Epithelial cell of prostate (primary cell): ENCODE results near the gene CASP2.
A peak's percentile ranks its signal among the peaks of the same experiment; 100 is the strongest.

Experiments used
- DNase-seq: peaks from one replicate; pipeline ENCODE4 v3.0.0-alpha.2; 2011; ENCODE audit warnings: low read depth, low spot score
- H3K27ac ChIP-seq: fragments of 450-650 bp; 2 replicates; pipeline ENCODE4 v1.5.1; 2017; ENCODE audit warnings: mild to moderate bottlenecking

CASP2 gene

DNA sequence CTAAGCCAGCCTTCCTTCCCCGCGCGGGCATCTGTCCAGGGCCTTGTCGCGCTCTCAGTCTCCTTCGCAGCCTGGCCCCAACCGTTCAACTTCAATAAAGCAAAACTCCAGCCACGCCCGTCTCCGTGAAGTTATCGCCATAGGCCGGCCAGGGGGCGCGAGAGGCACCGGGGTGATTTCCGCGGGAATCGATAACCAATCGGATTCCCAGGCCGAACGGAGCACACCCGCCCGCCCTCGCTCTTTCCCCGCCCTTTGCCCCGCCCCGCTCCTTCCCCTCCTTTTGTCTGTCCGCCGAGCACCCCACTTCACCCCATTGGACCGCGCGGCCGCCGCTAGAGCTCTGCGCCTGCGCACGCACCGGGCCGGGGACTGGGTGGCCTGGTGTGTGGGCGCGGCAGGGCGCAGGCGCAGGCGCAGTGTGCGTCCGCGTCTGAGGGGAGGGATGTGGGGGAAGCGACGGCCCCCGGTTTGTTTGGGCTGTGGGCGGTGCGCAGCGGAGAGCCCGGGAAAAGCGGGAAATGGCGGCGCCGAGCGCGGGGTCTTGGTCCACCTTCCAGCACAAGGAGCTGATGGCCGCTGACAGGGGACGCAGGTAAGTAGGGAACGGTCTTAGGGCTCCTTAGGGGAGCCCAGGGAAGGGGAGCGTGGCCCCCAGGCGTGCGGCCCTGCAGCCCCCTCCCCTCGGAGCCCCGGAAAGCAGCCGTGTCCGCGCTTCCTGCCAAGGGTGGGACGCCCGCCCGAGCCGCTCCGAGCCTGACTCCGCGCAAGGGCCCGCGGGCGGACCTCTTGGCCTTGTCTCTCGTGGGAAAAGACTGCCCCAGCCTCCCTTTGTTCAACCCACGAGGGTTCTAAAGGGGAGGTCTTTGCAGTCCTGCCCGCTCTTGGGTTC lies at the start of gene CASP2:
Gene CASP2, plus strand, starts transcription at position 417 of the 892 bp plus-strand sequence. Its CDS starts 105 bp downstream, at position 522.
- peak within 1 kb of the TSS; percentile 69 for H3K27ac ChIP-seq
- DNase-seq: peak; percentile 70

GRCh38 chr7:143239813-143240212 lies 48.3 kb upstream of the CASP2 start:
- H3K27ac ChIP-seq: no peak overlapping the region
- DNase-seq: no peak

- H3K27ac ChIP-seq: no peak overlapping the region
- DNase-seq: no peak
Measured at GRCh38 chr7:143240291-143241168, 47.6 kb upstream of the CASP2 start.

DNA sequence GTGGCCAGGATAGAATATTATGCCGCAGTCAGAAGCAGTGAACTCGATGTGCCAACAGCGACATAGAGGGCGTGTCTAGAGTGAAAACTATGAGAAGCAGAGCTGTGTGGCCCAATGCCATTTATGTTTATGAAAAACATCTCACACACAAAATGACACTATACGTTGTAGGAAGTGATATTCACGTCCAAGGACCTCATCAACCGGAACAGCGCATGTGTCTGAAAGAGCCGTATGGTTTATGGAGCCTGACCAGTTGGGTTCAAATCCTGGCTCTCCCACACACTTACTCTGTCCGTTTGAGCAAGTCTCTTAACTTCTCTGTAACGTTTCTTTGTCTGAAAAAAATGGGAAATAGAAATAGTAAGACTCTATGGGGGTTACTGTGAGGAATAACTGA lies 45.8 kb upstream of the CASP2 start:
- no peak for DNase-seq
- H3K27ac ChIP-seq: no peak overlapping the region

- DNase-seq: no peak
Measured at GRCh38 chr7:143243111-143243510, 45.0 kb upstream of the CASP2 start.

DNA sequence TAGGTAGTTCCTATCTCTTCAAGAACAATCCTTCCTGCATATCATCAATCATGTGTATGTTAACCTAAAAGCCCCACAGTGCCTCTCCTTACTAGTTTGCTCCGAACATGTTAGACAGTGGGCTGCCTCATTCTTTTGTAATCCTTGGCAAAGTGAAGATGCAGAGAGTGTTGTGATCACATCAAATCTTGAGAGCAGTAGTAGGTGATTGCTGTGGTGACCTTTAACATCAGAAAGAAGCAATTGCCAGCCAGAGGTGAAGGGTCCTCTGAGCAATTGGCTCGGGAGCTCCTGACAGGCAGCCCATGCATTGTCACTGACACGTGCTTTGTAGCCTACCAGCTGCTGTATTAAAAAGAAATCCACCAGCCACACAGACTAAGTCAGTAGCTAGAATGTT lies 44.5 kb upstream of the CASP2 start:
- DNase-seq: no peak
- no peak overlapping the region for H3K27ac ChIP-seq

More at GRCh38 chr7:143243111-143243510, 45.0 kb upstream of the CASP2 start:
- no peak overlapping the region for H3K27ac ChIP-seq

DNA sequence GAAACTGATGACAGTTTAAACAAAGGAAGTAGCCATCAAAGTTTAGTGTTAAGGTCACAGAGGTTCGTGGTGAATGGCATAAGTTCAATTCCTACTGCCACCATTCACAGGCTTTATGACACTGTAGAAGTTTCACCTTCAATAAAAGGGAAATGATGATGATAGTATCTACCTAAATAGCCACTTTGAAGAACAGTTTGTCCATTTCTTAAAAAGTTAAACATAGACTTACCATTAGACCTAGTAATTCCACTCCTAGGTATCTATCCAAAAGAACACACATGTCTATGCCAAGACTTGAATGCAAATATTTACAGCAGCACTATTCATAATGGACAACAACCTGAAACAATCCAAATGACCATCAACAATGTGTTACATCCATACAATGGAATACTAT lies 43.8 kb upstream of the CASP2 start:
- DNase-seq: no peak
- no peak overlapping the region for H3K27ac ChIP-seq

GRCh38 chr7:143245123-143245522 lies 43.0 kb upstream of the CASP2 start:
- DNase-seq: peak; percentile 58
- peak overlapping the region; percentile 65 for H3K27ac ChIP-seq

- DNase-seq: no peak
- H3K27ac ChIP-seq: no peak overlapping the region
Measured at GRCh38 chr7:143247372-143247771, 40.8 kb upstream of the CASP2 start.

GRCh38 chr7:143248761-143249354 lies 39.3 kb upstream of the CASP2 start:
- no peak for DNase-seq
- H3K27ac ChIP-seq: no peak overlapping the region

DNA sequence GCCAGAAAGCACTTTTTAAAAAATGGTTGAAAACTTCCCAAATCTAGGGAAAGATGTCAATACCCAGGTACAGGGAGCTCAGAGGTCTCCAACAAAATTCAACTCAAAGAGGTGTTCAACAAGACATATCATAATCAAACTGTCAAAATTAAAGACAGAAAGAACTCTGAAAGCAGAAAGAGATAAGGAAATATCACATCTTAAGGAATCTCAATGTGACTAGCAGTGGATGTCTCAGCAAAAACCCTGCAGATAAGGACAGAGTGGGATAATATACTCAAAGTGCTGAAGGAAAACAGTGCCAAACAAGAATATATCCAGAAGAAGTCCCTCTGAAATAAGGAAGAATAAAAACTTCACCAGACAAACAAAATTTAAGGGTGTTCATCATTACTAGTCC lies 38.0 kb upstream of the CASP2 start:
- DNase-seq: no peak
- no peak overlapping the region for H3K27ac ChIP-seq

- no peak overlapping the region for H3K27ac ChIP-seq
- DNase-seq: no peak
Measured at GRCh38 chr7:143250822-143251221, 37.3 kb upstream of the CASP2 start.

DNA sequence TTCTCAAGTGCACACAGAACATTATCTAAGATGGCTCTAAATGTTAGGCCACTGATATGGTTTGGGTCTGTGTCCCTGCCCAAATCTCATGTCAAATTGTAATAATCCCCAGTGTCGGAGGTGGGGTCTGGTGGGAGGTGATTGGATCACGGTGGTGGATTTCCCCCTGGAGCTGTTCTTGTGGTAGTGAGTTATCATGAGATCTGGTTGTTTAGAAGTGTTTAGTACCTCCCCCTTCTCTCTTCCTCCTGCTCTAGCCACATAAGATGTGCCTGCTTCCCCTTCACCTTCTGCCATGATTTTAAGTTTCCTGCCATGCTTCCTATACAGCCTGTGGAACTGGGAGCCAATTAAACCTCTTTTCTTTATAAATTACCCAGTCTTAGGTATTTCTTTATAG lies 36.1 kb upstream of the CASP2 start:
- DNase-seq: no peak
- no peak overlapping the region for H3K27ac ChIP-seq

GRCh38 chr7:143255564-143255963 lies 32.6 kb upstream of the CASP2 start:
- no peak for DNase-seq
- H3K27ac ChIP-seq: no peak overlapping the region

DNA sequence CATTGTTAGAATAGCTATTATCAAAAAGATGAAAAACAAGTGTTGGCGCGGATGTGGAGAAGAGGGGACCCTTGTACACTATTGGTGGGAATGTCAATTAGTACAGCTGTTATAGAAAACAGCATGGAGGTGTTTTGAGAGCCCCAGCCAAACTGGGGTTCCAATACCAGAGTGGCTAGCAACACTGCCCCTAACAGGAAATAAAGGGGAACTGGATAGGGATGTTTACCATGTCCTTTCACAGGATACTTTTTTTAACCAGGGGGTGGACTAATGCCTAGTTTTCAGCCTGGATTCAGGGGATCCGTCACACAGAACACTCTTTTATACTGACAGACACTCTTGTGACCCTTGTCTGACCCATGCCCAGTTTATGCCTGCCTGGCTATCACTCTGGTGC lies 31.8 kb upstream of the CASP2 start:
- DNase-seq: no peak
- H3K27ac ChIP-seq: no peak overlapping the region

- DNase-seq: no peak
- no peak overlapping the region for H3K27ac ChIP-seq
Measured at GRCh38 chr7:143256932-143257331, 31.2 kb upstream of the CASP2 start.

DNA sequence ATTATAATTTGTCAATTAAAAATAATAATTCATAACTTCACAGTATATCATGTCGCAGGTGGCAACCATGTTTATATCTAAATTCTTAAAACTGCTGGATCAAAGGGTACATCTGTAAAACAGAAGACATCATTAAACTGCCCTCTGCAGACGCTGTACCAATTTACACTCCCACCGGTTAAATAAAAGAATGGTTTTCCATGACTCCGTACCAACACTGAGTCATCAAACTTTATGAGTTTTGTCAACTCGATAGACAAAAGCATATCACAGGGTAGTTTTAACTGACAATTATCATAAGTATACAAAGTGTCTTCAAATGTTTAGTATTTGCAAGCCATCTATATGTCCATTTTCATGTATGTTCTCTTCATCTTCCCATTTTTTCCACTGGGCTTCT lies 30.6 kb upstream of the CASP2 start:
- no peak overlapping the region for H3K27ac ChIP-seq
- no peak for DNase-seq

DNA sequence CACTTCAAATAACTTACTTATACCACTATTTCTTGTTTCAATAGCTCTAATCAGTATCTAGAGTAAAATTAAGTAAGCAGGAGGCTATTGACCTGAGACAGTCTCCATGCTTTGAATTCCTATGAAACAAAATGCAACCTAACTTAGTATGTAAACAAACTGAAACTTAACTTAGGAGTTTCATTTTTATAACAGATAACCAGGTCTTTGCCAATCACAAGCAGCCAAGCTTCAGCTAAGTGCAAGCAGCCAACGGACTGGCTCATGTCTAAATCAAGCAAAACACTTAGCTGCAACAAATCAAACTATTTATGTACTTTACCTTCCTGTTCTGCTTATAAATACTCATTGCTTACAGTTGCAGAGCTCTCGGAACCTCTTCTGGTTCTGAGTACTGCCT lies 29.3 kb upstream of the CASP2 start:
- DNase-seq: no peak
- H3K27ac ChIP-seq: no peak overlapping the region

- no peak overlapping the region for H3K27ac ChIP-seq
- DNase-seq: peak; percentile 58
Measured at GRCh38 chr7:143259765-143260164, 28.4 kb upstream of the CASP2 start.

DNA sequence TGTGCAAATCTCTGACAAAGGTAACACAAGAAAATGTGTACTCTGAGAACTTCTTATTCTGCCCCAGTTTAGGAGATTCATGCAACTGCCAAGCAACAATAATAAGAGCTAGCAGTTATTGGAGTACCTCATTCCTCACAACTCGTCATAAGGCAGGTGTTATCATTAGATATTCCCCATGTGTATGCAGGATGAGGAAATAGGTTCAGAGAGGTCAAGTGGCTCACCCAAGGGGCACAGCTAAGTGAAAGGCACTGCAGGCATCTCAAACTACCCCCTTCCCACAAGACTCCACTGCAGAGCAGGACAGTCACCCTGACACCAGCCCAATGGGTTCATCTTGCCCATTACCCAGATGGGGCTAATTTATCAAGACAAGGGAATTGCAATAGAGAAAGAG lies 26.2 kb upstream of the CASP2 start:
- H3K27ac ChIP-seq: no peak overlapping the region
- no peak for DNase-seq
